Panc1 (cell line): Measurements from ENCODE around the gene KCNMB3. TPM values are rescaled to one million over a fixed set of nuclear protein-coding genes. Genes with fewer than 3 reads are reported as not detected.

Experiments
- ATAC-seq: fragments of 200-7000 bp; cut with Tn5 transposase; 2 replicates; pipeline ENCODE4 v1.9.1; 2020; ENCODE audit warnings: mild to moderate bottlenecking, moderate library complexity
- BruUV-seq: library from RNA; stranded (reverse); fragments of 400-500 nt; replicated peaks from 2 replicates; lab custom pipeline; 2021; lab: Mats Ljungman, UMichigan
- CTCF ChIA-PET: fragments of 300-600 bp; sonication (Branson Sonifier 250); formaldehyde crosslinking; loops from one replicate; lab custom pipeline; 2022; ENCODE audit warnings: antibody characterized with exemption; lab: Charles Lee
- POLR2A ChIA-PET: fragments of 300-600 bp; sonication (Branson Sonifier 250); formaldehyde crosslinking; loops from one replicate; lab custom pipeline; 2022; ENCODE audit warnings: antibody characterized with exemption; lab: Charles Lee
- DNase-seq: peaks from one replicate; pipeline ENCODE4 v3.0.0-alpha.2; 2010; ENCODE audit warnings: low read depth, low spot score
- H3K27ac ChIP-seq: 2 replicates; pipeline ENCODE4 v1.5.1; 2011; ENCODE audit warnings: mild to moderate bottlenecking, low read length, inconsistent platforms
- H3K27me3 ChIP-seq: fragments of 200-500 bp; sonication (Bioruptor generic); 2 replicates; pipeline ENCODE4 v1.6.0; 2014; ENCODE audit warnings: low read length, inconsistent platforms; ENCODE audit not compliant: control insufficient read depth, insufficient read depth
- H3K36me3 ChIP-seq: fragments of 200-500 bp; sonication (Bioruptor generic); 2 replicates; pipeline ENCODE4 v1.5.1; 2014; ENCODE audit warnings: inconsistent platforms, mild to moderate bottlenecking, low read length, moderate library complexity; ENCODE audit not compliant: control insufficient read depth, insufficient read depth
- H3K4me1 ChIP-seq: 2 replicates; pipeline ENCODE4 v1.5.1; 2011; ENCODE audit warnings: inconsistent platforms, mild to moderate bottlenecking, low read length, moderate library complexity; ENCODE audit not compliant: control insufficient read depth, insufficient read depth
- H3K4me3 ChIP-seq, 2 experiments: 2 replicates each; pipeline ENCODE4 v1.5.1; 2011 to 2012; ENCODE audit warnings: low read depth in 2 of 2, low read length in 2 of 2, mild to moderate bottlenecking in 2 of 2, inconsistent platforms in 1 of 2, moderate library complexity in 1 of 2
- H3K9me3 ChIP-seq: fragments of 200-500 bp; sonication (Bioruptor generic); 2 replicates; pipeline ENCODE4 v1.5.1; 2014; ENCODE audit warnings: low read depth, mild to moderate bottlenecking, inconsistent platforms, low read length, moderate library complexity; ENCODE audit not compliant: control insufficient read depth, insufficient read depth
- POLR2AphosphoS5 ChIP-seq: IDR thresholded peaks from 2 replicates; pipeline ENCODE4 v1.6.1; 2012; ENCODE audit warnings: mild to moderate bottlenecking, low read depth, low read length, moderate library complexity
- REST ChIP-seq, 2 experiments: IDR thresholded peaks; 2 replicates each; pipeline ENCODE4 v1.6.1; 2011 to 2012; ENCODE audit warnings: low read depth in 2 of 2, control low read depth in 1 of 2, low read length in 1 of 2, mild to moderate bottlenecking in 1 of 2, moderate library complexity in 1 of 2; ENCODE audit not compliant: insufficient read depth in 1 of 2
- SIN3A ChIP-seq: IDR thresholded peaks from 2 replicates; pipeline ENCODE4 v1.6.1; 2012; ENCODE audit warnings: low read depth, mild to moderate bottlenecking, low read length, moderate library complexity, borderline replicate concordance; ENCODE audit not compliant: insufficient read depth
- TCF7L2 ChIP-seq: IDR thresholded peaks from 2 replicates; pipeline ENCODE4 v1.6.1; 2011; ENCODE audit warnings: mild to moderate bottlenecking, low read depth, low read length, inconsistent platforms
- in situ Hi-C: cut with HindIII; loops from 2 replicates; pipeline ENCODE4 v1.10.0; 2016; ENCODE audit warnings: low sequenced_read_pairs, low pct_unique_long_range_greater_than_20kb
- intact Hi-C: fragments of 100-400 bp; cut with micrococcal nuclease; formaldehyde crosslinking; loops from one replicate; pipeline ENCODE4 v1.10.0; 2022; ENCODE audit not compliant: unreplicated experiment
- total RNA-seq: library from RNA; stranded (reverse); gene quantifications from one replicate; pipeline ENCODE4 v1.2.1, GENCODE V29; 2021; ENCODE audit not compliant: unreplicated experiment
- TF ChIP-seq, protein P1 (sequence below): fragments of 450-650 bp; IDR thresholded peaks from 2 replicates; pipeline ENCODE4 v1.5.1; 2017; ENCODE audit warnings: mild to moderate bottlenecking

Gene KCNMB3
- total RNA-seq, 1 experiment from 2014 or later = 5.8 TPM

DNA sequence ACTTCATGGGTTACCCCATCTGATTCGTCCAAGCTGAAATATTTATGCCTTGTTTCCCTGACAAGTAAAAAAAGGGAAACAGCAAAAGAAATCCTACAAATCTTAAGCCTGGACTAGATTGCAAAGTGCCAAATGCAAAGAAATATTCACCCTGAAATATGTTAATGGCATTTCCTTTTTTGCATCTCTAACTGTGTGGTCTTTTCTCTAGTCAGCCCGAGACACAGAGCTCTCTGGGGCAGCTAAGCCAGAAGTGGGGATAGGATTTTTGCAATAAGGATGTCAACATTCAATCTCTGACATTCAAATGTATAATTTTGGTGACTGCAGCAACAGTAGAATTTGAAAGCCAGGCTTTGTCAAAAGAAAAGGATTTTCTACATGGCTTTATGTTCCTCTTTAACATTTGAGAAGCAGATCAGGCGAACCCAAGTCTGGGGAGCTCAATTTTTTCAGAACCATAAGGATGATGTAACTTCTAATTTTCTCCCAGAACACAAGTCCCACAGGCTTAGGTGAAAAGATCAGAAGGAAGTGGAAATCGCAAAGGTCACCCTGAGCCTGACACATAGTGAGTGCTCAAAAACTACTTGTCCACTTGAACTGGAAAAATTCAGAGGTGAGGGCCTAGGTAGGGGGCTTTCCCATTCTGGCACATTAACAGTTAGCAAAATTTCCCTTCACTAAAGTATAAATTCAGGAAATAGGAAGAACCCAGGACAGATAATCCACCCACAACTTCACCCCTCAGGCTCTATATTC lies 28.2 kb upstream of the KCNMB3 start:
- ChIA-PET CTCF (no interaction called here), POLR2A (no interaction called here)
- in situ Hi-C loops = no loop called here

GRCh38 chr3:179278151-179278550 lies 27.2 kb upstream of the KCNMB3 start:
- Histone ChIP-seq H3K4me1 (no peaks in the 10 kb centered on the region), H3K27ac (no peak overlapping the region), H3K36me3 (no peaks in the 10 kb centered on the region), H3K9me3 (no peaks in the 10 kb centered on the region), H3K27me3 (peaks cover 2% of the 10 kb centered on the region; the same call in 1 of the 2 replicates), H3K4me3 (no peak overlapping the region)
- BruUV-seq = no TSS peak
- no peak for ATAC-seq
- ChIA-PET CTCF (no interaction called here), POLR2A (no interaction called here)
- in situ Hi-C loops = no loop called here
- TF ChIP-seq, protein P1, sequence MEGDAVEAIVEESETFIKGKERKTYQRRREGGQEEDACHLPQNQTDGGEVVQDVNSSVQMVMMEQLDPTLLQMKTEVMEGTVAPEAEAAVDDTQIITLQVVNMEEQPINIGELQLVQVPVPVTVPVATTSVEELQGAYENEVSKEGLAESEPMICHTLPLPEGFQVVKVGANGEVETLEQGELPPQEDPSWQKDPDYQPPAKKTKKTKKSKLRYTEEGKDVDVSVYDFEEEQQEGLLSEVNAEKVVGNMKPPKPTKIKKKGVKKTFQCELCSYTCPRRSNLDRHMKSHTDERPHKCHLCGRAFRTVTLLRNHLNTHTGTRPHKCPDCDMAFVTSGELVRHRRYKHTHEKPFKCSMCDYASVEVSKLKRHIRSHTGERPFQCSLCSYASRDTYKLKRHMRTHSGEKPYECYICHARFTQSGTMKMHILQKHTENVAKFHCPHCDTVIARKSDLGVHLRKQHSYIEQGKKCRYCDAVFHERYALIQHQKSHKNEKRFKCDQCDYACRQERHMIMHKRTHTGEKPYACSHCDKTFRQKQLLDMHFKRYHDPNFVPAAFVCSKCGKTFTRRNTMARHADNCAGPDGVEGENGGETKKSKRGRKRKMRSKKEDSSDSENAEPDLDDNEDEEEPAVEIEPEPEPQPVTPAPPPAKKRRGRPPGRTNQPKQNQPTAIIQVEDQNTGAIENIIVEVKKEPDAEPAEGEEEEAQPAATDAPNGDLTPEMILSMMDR = no peak
- TF ChIP-seq SIN3A (no peak), POLR2AphosphoS5 (no peak), TCF7L2 (no peak), REST (IDR thresholded peaks at IDR 0.05; ENCODE audit: insufficient read depth in 1 of 2, low read depth in 2 of 2, low read length in 1 of 2) (no peak)
- DNase-seq = no peak
- intact Hi-C loops = no loop called here

More for the DNA sequence above, 28.2 kb upstream of the KCNMB3 start:
- H3K27ac ChIP-seq = no peak overlapping the region
- peaks cover 2% of the 10 kb centered on the region; the same call in 1 of the 2 replicates for H3K27me3 ChIP-seq
- H3K9me3 ChIP-seq = no peaks in the 10 kb centered on the region
- H3K36me3 ChIP-seq = no peaks in the 10 kb centered on the region
- TF ChIP-seq, protein P1 = no peak
- intact Hi-C loops = no loop called here
- ATAC-seq (no peak), DNase-seq (no peak)
- H3K4me1 ChIP-seq = no peaks in the 10 kb centered on the region
- H3K4me3 ChIP-seq = no peak overlapping the region
- no TSS peak for BruUV-seq
